Stimulated activated CD4-positive, alpha-beta T cell treated with anti-CD3 and anti-CD28 coated beads, Interleukin-15, amount 100 ng/mL, for 1 hour (primary cell): ENCODE data around the gene POU3F3.

ENCODE experiments used
- DNase-seq, 2 donors: peaks; one replicate each; pipeline ENCODE4 v3.0.0-alpha.2; 2020; ENCODE audit warnings: low read depth in 1 of 2, low spot score in 1 of 2

POU3F3 gene

GRCh38 chr2:104860451-104860790 is 6.5 kb downstream of the POU3F3 start:
- DNase-seq, result no peak

- DNase-seq, result no peak
These were observed 7.6 kb downstream of the POU3F3 start for GRCh38 chr2:104861351-104862057.

GRCh38 chr2:104862058-104862941 is 8.4 kb downstream of the POU3F3 start:
- no peak for DNase-seq

GRCh38 chr2:104863146-104863467 is 9.2 kb downstream of the POU3F3 start:
- no peak for DNase-seq

- DNase-seq, result no peak
These were observed 9.8 kb downstream of the POU3F3 start for GRCh38 chr2:104863468-104864279.

GRCh38 chr2:104864280-104865095 is 10.6 kb downstream of the POU3F3 start:
- DNase-seq, result no peak

GRCh38 chr2:104865096-104865470 is 11.2 kb downstream of the POU3F3 start:
- DNase-seq, result no peak

GRCh38 chr2:104866122-104866864 is 12.4 kb downstream of the POU3F3 start:
- no peak for DNase-seq

GRCh38 chr2:104866883-104867812 is 13.2 kb downstream of the POU3F3 start:
- no peak for DNase-seq

- DNase-seq, result no peak
These were observed 14.0 kb downstream of the POU3F3 start for GRCh38 chr2:104867813-104868504.

GRCh38 chr2:104868505-104868866 is 14.6 kb downstream of the POU3F3 start:
- DNase-seq, result no peak

- no peak for DNase-seq
These were observed 16.4 kb downstream of the POU3F3 start for GRCh38 chr2:104870100-104870975.

GRCh38 chr2:104871649-104871971 is 17.7 kb downstream of the POU3F3 start:
- no peak for DNase-seq

- DNase-seq, result no peak
These were observed 18.3 kb downstream of the POU3F3 start for GRCh38 chr2:104871972-104872865.

- no peak for DNase-seq
These were observed 19.2 kb downstream of the POU3F3 start for GRCh38 chr2:104872866-104873688.

- DNase-seq, result no peak
These were observed 19.8 kb downstream of the POU3F3 start for GRCh38 chr2:104873689-104874054.
